ENCODE measurements around the gene ZDHHC16.

The ZDHHC16 gene

DNA sequence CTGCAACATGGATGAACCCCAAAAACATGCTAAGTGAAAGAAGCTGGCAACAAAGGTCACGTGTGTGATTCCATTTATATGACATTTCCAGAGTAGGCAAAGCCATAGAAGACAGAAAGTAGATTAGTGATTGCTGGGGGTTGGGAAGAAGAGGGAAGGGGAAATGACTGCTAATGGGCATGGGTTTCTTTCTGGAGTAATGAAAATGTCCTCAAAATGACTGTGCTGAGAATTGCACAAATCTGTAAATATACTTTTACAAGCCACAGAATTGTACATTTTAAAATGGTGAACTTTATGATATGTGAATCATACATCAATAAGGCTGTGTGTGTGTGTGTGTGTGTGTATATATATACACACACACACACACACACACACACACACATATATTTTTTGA, 36.4 kb downstream of the ZDHHC16 start:
- no peak for DNase-seq

DNA sequence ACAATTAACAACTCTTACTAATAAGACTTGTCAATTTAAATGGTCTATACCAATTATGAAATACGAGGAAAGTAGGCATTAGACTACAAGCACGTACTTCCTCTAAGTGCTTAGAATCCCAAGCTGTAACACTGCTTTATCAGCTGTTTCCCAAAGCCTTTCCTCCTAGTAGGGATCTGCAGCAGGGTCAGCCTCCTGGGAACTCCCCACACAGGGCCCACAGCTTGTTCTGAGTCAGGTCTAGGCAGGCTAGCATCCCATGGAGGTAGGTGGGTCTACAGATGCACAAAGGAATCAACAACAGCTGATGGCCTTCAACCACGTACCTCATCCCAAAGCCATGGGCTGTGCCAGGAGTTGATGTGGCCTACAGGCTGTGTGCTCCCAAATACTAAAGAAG, 37.5 kb downstream of the ZDHHC16 start:
- no peak for DNase-seq

GRCh38 chr10:97483921-97484320, 37.9 kb downstream of the ZDHHC16 start:
- no peak for DNase-seq

DNA sequence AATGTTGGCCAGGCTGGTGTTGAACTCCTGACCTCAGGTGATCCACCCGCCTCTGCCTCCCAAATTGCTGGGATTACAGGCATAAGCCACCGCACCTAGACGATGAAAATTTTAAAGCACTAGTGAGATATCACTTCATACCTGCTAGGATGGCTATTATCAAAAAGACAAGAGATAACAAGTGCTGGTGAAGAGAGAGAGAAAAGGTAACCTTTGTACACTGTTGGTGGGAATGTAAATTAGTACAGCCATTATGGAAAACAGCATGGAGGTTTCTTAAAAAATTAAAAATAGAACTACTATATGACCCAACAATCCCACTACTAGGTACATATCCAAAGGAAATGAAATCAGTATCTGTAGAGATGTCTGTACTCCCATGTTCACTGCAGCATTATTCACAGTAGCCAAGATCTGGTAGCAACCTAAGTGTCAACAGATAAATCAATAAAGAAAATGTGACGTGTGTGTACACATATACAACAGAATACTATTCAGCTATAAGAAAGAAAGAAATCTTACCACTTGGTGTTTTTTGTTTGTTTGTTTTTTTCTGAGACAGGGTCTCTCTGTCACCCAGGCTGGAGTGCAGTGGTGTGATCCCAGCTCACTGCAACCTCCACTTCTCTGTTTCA, 39.8 kb downstream of the ZDHHC16 start:
- DNase-seq = no peak

- DNase-seq = no peak
Measured at GRCh38 chr10:97490592-97490991, 44.6 kb downstream of the ZDHHC16 start.

DNA sequence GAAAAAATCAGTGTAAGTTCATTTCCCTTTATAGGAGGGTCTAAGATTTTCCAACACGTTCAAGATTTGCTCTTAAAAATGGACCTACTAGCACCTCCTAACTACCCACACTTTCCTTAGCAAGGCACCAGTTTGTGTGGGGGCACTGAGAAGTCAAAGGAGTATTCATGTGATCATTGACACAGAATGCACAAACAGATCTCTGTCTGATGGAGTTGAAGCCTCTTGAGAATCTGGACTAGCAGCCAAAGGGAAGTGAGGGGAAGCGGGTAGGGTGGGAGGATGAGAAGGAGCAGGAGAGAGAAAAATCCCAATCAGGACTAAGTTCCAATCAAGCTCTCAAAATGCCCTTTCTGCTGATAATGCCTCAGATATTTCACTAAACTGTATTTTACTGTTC, 48.2 kb downstream of the ZDHHC16 start:
- DNase-seq = no peak

- no peak for DNase-seq
Measured at GRCh38 chr10:97494863-97495506, 49.0 kb downstream of the ZDHHC16 start.

GRCh38 chr10:97497572-97498075, 51.6 kb downstream of the ZDHHC16 start:
- peak; percentile 82 for DNase-seq

DNA sequence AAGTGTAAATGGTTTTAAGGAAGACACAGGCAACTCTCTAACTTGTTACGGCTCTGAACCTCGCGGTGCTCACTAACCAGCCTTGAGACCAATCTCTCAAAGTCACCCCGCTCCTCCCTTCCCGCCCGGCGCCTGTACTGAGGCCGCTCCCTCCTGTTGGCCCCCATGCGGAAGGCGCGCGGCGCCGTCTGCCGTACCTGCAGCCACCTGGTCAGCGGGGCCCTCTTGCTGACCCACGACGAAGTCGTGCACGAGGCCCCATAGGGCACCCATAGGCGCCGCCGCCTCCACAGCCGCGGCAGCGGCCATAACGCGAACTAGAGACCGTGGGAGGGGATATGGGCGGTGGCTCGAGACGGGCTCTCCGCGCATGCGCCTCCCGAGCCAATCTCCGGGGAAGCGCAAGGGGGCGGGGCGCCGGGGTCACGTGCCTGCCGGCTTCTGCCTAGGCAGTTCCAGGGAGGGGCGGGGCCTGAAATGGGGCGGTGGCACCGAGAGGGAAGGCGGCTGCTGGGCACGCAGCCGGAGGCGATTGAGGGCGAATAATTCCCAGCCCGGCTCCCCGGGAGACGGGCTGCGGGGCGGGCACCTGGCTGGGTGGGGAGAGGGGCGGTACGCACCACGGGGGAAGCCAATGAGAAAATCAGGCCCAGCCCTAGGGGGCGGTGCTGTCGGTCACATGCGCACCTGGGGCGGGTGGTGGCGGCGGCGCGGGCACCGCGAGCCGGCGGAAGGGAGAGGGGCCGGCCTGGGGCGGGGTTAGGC, 52.3 kb downstream of the ZDHHC16 start, which contains the start of gene MMS19:
Gene MMS19 (minus strand): TSS at position 347 of the 765 bp plus-strand sequence. CDS start 38 bp downstream, at position 309.
- DNase-seq = peak; percentile 98

GRCh38 chr10:97498841-97499560, 53.0 kb downstream of the ZDHHC16 start, which contains the start of gene UBTD1:
UBTD1 (plus strand) TSS chr10:97498924; CDS start chr10:97499204, 280 bp downstream.
- peak; percentile 59 for DNase-seq

DNA sequence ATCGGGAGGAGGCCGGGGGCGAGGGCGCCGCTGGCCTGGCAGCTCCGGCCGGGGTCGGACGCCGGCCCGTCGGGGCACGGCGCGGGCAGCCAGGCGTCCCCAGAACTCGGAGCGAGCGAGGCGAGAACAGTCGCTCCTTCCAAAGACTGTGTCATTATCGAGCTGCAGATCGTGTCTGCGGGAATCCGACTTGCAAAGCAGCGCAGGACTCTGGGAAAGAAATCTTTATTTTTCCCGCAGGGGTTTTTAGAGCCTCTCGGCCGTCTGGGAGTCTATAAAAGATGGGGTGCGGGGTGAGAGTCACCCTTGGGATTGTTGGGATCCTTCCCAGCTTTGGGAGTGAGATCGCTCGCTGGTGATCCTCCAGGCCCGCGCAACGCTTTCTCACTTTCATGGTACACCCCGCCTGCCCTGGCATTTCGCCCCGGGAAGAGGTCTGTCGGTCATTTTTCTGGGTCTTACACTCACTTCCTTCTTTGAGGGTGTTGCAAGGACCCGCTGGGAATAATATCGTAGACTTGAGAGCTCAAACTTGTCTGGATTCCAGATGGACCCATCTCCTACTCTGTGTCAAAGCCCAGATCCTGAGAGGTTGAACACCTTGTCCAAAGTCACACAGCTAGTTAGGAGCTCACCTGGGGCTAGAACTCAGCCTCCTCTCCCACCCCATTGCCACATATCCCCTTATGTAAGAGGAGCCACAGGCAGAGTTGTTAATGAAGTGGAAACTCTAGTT, 53.8 kb downstream of the ZDHHC16 start:
- peak; percentile 52 for DNase-seq

DNA sequence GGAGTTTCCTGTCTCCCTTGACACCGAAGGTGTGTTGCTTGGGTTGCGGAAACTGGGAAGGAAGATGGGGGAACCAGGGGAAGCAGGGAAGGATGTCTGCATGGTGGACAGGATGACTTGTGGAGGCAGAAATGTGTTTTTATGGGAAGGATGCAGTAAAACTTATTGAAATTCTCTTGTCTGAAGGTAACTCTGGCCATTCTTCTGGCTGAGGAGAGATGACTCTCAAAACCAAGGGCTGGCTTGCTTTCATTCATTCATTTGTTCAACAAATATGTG, 54.3 kb downstream of the ZDHHC16 start:
- DNase-seq = no peak

- DNase-seq = no peak
Measured at GRCh38 chr10:97502916-97503315, 56.9 kb downstream of the ZDHHC16 start.

DNA sequence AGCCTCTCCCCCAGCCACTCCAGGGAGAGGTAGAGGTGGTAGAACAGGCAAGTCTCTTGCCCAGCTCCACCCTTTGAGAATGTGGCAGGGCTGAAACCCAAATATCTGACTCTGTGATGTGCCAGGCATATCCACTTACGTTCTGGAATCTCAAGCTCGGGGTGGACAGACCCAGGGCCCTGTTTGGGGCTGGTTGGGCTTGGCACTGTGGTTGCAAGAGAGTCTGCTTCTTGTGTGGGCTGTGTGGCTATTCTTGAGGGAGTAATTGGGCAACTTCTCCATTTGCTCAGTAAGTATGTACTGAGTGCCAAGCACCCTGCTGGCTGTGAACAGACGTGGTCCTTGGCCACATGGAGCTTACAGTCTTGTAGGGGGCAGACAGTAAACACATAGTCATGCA, 57.4 kb downstream of the ZDHHC16 start:
- DNase-seq = no peak

GRCh38 chr10:97505152-97505551, 59.2 kb downstream of the ZDHHC16 start:
- no peak for DNase-seq

- DNase-seq = no peak
Measured at GRCh38 chr10:97506199-97506991, 60.4 kb downstream of the ZDHHC16 start.
